ENCODE results near the gene SLC39A8.

Gene SLC39A8

DNA sequence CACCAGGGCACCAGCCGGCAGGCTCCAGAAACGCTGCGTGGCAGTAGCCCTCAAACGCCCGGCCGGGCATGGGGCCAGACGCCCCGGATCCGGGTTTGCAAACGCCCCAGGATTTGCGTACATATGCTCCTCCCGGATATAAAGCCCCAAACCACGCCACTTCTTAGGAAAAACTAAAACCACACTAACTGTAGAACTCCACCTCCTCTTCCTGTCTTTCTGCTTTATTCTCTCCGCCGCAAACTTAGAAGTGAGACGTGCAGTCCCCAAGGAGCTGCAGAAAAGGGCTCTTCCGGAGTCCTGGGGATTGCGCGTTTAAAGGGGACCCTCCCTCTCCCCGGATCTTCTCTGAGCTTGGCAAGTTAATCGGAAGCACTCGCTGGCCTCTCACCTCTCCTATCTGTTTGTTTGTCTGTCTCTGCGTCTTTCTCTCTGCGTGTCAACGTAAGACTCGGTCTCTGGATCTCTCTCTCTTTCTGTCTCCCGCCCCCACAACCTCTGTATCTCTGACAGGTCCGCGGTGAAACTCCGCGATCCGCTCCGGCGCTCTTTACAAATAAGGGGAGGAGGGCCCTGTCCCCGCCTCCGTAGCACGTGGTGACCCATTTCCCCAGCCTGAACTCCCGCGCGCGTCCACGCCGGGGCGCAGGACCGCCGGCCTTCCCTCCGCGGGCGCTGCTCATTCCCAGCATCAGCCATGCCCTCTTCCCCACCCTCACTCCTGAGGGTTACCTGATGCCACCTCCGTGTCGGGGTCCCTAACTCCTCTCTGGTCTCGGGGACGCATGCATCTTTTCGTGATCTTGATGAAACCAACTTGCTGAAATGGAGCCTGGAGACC is at the start of gene SLC39A8 (continued):
- TF ChIP-seq, protein P1, sequence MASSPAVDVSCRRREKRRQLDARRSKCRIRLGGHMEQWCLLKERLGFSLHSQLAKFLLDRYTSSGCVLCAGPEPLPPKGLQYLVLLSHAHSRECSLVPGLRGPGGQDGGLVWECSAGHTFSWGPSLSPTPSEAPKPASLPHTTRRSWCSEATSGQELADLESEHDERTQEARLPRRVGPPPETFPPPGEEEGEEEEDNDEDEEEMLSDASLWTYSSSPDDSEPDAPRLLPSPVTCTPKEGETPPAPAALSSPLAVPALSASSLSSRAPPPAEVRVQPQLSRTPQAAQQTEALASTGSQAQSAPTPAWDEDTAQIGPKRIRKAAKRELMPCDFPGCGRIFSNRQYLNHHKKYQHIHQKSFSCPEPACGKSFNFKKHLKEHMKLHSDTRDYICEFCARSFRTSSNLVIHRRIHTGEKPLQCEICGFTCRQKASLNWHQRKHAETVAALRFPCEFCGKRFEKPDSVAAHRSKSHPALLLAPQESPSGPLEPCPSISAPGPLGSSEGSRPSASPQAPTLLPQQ (tag by site-specific recombination; IDR thresholded peaks at IDR 0.05) = peak; percentile 56
- TF ChIP-seq, protein P2, sequence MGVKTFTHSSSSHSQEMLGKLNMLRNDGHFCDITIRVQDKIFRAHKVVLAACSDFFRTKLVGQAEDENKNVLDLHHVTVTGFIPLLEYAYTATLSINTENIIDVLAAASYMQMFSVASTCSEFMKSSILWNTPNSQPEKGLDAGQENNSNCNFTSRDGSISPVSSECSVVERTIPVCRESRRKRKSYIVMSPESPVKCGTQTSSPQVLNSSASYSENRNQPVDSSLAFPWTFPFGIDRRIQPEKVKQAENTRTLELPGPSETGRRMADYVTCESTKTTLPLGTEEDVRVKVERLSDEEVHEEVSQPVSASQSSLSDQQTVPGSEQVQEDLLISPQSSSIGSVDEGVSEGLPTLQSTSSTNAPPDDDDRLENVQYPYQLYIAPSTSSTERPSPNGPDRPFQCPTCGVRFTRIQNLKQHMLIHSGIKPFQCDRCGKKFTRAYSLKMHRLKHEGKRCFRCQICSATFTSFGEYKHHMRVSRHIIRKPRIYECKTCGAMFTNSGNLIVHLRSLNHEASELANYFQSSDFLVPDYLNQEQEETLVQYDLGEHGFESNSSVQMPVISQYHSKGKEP (tag by site-specific recombination; IDR thresholded peaks at IDR 0.05) = no peak
- no peak for TF ChIP-seq ZNF292 (tag by site-specific recombination; IDR thresholded peaks at IDR 0.05; ENCODE audit: borderline replicate concordance, low read depth)
- no peak for TF ChIP-seq ZNF202 (tag by site-specific recombination; IDR thresholded peaks at IDR 0.05; ENCODE audit: borderline replicate concordance)
- no peak for TF ChIP-seq ZNF776 (tag by site-specific recombination; IDR thresholded peaks at IDR 0.05; ENCODE audit: borderline replicate concordance)
- no peak for TF ChIP-seq KLF10 (tag by site-specific recombination; IDR thresholded peaks at IDR 0.05)
- TF ChIP-seq ZNF426 (tag by site-specific recombination; IDR thresholded peaks at IDR 0.05) = no peak
- TF ChIP-seq, protein P3, sequence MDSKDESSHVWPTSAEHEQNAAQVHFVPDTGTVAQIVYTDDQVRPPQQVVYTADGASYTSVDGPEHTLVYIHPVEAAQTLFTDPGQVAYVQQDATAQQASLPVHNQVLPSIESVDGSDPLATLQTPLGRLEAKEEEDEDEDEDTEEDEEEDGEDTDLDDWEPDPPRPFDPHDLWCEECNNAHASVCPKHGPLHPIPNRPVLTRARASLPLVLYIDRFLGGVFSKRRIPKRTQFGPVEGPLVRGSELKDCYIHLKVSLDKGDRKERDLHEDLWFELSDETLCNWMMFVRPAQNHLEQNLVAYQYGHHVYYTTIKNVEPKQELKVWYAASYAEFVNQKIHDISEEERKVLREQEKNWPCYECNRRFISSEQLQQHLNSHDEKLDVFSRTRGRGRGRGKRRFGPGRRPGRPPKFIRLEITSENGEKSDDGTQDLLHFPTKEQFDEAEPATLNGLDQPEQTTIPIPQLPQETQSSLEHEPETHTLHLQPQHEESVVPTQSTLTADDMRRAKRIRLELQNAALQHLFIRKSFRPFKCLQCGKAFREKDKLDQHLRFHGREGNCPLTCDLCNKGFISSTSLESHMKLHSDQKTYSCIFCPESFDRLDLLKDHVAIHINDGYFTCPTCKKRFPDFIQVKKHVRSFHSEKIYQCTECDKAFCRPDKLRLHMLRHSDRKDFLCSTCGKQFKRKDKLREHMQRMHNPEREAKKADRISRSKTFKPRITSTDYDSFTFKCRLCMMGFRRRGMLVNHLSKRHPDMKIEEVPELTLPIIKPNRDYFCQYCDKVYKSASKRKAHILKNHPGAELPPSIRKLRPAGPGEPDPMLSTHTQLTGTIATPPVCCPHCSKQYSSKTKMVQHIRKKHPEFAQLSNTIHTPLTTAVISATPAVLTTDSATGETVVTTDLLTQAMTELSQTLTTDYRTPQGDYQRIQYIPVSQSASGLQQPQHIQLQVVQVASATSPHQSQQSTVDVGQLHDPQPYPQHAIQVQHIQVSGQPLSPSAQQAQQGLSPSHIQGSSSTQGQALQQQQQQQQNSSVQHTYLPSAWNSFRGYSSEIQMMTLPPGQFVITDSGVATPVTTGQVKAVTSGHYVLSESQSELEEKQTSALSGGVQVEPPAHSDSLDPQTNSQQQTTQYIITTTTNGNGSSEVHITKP (tag by site-specific recombination; IDR thresholded peaks at IDR 0.05) = peak; percentile 94
- no peak for TF ChIP-seq ZNF18 (tag by site-specific recombination; IDR thresholded peaks at IDR 0.05)
- TF ChIP-seq ZNF548 (tag by site-specific recombination; IDR thresholded peaks at IDR 0.05) = no peak
- no peak for TF ChIP-seq ZNF518A (tag by site-specific recombination; conservative IDR thresholded peaks at IDR 0.05; ENCODE audit: low read depth)
- TF ChIP-seq ZNF501 (tag by site-specific recombination; IDR thresholded peaks at IDR 0.05) = peak; percentile 67; the same call in 1 of the 2 replicates
- TF ChIP-seq ZNF48 (tag by site-specific recombination; IDR thresholded peaks at IDR 0.05) = no peak
- TF ChIP-seq YY2 (tag by site-specific recombination; IDR thresholded peaks at IDR 0.05) = no peak
- TF ChIP-seq ZNF26 (tag by site-specific recombination; IDR thresholded peaks at IDR 0.05) = no peak
- no peak for TF ChIP-seq ZFP41 (tag by site-specific recombination; IDR thresholded peaks at IDR 0.05; ENCODE audit: borderline replicate concordance)
- no peak for TF ChIP-seq RBAK (tag by site-specific recombination; IDR thresholded peaks at IDR 0.05)
- TF ChIP-seq ZBTB11 (tag by site-specific recombination; conservative IDR thresholded peaks at IDR 0.05; ENCODE audit: low read depth) = peak; percentile 55
